Neural progenitor cell (in vitro differentiated cells): ENCODE results near the gene HYDIN. TPM values are rescaled to one million over a fixed set of nuclear protein-coding genes. Genes with fewer than 3 reads are reported as not detected.
A peak's percentile ranks its signal among the peaks of the same experiment; 100 is the strongest.

Source experiments
- DNase-seq: peaks from one replicate; pipeline ENCODE4 v3.0.0-alpha.2; 2016; ENCODE audit warnings: low spot score
- H2AFZ ChIP-seq: fragments of 200-600 bp; sonication (generic); replicated peaks from 2 replicates; pipeline ENCODE4 v1.6.1; 2016; ENCODE audit warnings: antibody characterized with exemption
- H3F3A ChIP-seq: fragments of 200-600 bp; sonication (generic); 2 replicates; pipeline ENCODE4 v1.6.1; 2016; ENCODE audit warnings: antibody characterized with exemption, low read depth
- H3K27ac ChIP-seq: fragments of 200-600 bp; sonication (generic); 2 replicates; pipeline ENCODE4 v1.5.1; 2016; ENCODE audit warnings: mild to moderate bottlenecking
- H3K27me3 ChIP-seq: fragments of 200-600 bp; sonication (generic); 2 replicates; pipeline ENCODE4 v1.6.1; 2016; ENCODE audit warnings: mild to moderate bottlenecking, moderate library complexity
- H3K36me3 ChIP-seq: fragments of 200-600 bp; sonication (generic); 2 replicates; pipeline ENCODE4 v1.5.1; 2016
- H3K4me1 ChIP-seq: fragments of 200-600 bp; sonication (generic); 2 replicates; pipeline ENCODE4 v1.6.1; 2016; ENCODE audit warnings: mixed run types
- H3K4me2 ChIP-seq: fragments of 200-600 bp; sonication (generic); 2 replicates; pipeline ENCODE4 v1.6.1; 2016
- H3K4me3 ChIP-seq: fragments of 200-600 bp; sonication (generic); 2 replicates; pipeline ENCODE4 v1.5.1; 2016
- H3K79me2 ChIP-seq: fragments of 200-600 bp; sonication (generic); 2 replicates; pipeline ENCODE4 v1.6.1; 2016; ENCODE audit warnings: low read depth
- H3K9ac ChIP-seq: fragments of 200-600 bp; sonication (generic); 2 replicates; pipeline ENCODE4 v1.6.1; 2016
- H3K9me3 ChIP-seq: fragments of 200-600 bp; sonication (generic); 2 replicates; pipeline ENCODE4 v1.5.1; 2016; ENCODE audit warnings: low read depth
- H4K20me1 ChIP-seq: fragments of 200-600 bp; sonication (generic); 2 replicates; pipeline ENCODE4 v1.6.1; 2016; ENCODE audit warnings: low read depth
- H3K27ac Mint-ChIP-seq: 3 replicates; pipeline ENCODE4 v1.8.0; 2021; ENCODE audit warnings: mixed read lengths
- H3K27me3 Mint-ChIP-seq: 2 replicates; pipeline ENCODE4 v1.8.0; 2022; ENCODE audit warnings: low read depth, mild to moderate bottlenecking, inconsistent platforms, moderate library complexity, mixed read lengths; ENCODE audit not compliant: insufficient read depth
- H3K36me3 Mint-ChIP-seq: 3 replicates; pipeline ENCODE4 v1.8.0; 2021; ENCODE audit warnings: mixed read lengths
- H3K4me1 Mint-ChIP-seq: 3 replicates; pipeline ENCODE4 v1.8.0; 2021; ENCODE audit warnings: mixed read lengths
- H3K4me3 Mint-ChIP-seq: 3 replicates; pipeline ENCODE4 v1.8.0; 2021; ENCODE audit warnings: mild to moderate bottlenecking, moderate library complexity, mixed read lengths
- H3K9me3 Mint-ChIP-seq: 3 replicates; pipeline ENCODE4 v1.8.0; 2020; ENCODE audit warnings: mixed read lengths
- CTCF ChIP-seq: fragments of 200-600 bp; sonication (generic); IDR thresholded peaks from 2 replicates; pipeline ENCODE4 v1.5.1; 2017; ENCODE audit warnings: antibody characterized with exemption, mild to moderate bottlenecking
- EZH2 ChIP-seq: fragments of 200-600 bp; sonication (generic); IDR thresholded peaks from 2 replicates; pipeline ENCODE4 v1.6.1; 2017; ENCODE audit warnings: antibody characterized with exemption, mild to moderate bottlenecking, moderate library complexity
- EZH2phosphoT487 ChIP-seq: fragments of 200-600 bp; sonication (generic); IDR thresholded peaks from 2 replicates; pipeline ENCODE4 v1.6.1; 2017; ENCODE audit warnings: antibody characterized with exemption
- total RNA-seq: library from RNA; depleted of rRNA; stranded (reverse); fragments of >200 nt; gene quantifications from 2 replicates; pipeline ENCODE4 v1.2.3, GENCODE V29; 2015; ENCODE audit warnings: low replicate concordance

HYDIN gene
- total RNA-seq, 1 donor from 2014 or later = 4.0 TPM

GRCh38 chr16:70781800-70782199, 448.7 kb downstream of the HYDIN start:
- H3K4me2 ChIP-seq = no peak overlapping the region
- no peak overlapping the region for H2AFZ ChIP-seq
- H3K9ac ChIP-seq = no peak overlapping the region
- peaks cover 3% of the 10 kb centered on the region for H3K4me1 ChIP-seq
- no peak overlapping the region for H3K4me3 Mint-ChIP-seq
- peaks cover 7% of the 10 kb centered on the region for H3K27me3 Mint-ChIP-seq
- H3K4me1 Mint-ChIP-seq = peaks cover 8% of the 10 kb centered on the region
- H4K20me1 ChIP-seq = peaks cover 6% of the 10 kb centered on the region
- no peak overlapping the region for H3K27ac ChIP-seq
- no peaks in the 10 kb centered on the region for H3K36me3 ChIP-seq
- H3K36me3 Mint-ChIP-seq = peaks cover 28% of the 10 kb centered on the region
- no peak for DNase-seq
- no peaks in the 10 kb centered on the region for H3K9me3 ChIP-seq
- peaks cover 15% of the 10 kb centered on the region for H3F3A ChIP-seq
- TF ChIP-seq EZH2phosphoT487 (no peak), CTCF (no peak), EZH2 (no peak)
- H3K27me3 ChIP-seq = no peaks in the 10 kb centered on the region
- H3K79me2 ChIP-seq = no peaks in the 10 kb centered on the region
- H3K9me3 Mint-ChIP-seq = peaks cover 2% of the 10 kb centered on the region
- no peak overlapping the region for H3K4me3 ChIP-seq
- H3K27ac Mint-ChIP-seq = no peak overlapping the region

DNA sequence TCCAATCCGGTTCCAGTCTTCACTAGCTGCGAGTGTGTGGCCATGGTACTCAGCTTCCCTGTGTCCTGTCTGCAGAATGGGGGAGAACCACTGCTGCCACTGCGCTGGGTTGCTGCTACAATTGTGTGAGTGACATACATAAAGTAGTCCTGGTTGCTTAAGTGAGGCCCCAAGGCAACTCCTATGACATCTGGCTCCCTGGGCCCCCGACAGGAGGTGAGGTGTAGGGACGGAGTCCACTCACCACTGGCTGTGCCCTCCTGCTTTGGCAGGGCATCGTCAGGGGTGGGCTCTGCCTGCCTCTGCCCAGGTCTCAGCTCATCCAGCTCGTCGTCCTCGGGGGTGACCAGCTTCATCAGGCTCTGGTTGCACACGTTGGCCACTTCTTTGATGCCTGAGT, 450.0 kb downstream of the HYDIN start:
- Histone ChIP-seq H3K27me3 (no peaks in the 10 kb centered on the region), H3K4me2 (no peak overlapping the region), H3K4me3 (no peak overlapping the region), H3K27ac (no peak overlapping the region), H3K9ac (no peak overlapping the region), H3F3A (peaks cover 15% of the 10 kb centered on the region), H2AFZ (no peak overlapping the region), H3K4me1 (peaks cover 3% of the 10 kb centered on the region), H3K79me2 (no peaks in the 10 kb centered on the region), H3K36me3 (no peaks in the 10 kb centered on the region), H4K20me1 (peaks cover 6% of the 10 kb centered on the region), H3K9me3 (no peaks in the 10 kb centered on the region)
- DNase-seq = no peak
- TF ChIP-seq CTCF (no peak), EZH2phosphoT487 (no peak), EZH2 (no peak)
- Mint-ChIP-seq H3K36me3 (peaks cover 27% of the 10 kb centered on the region), H3K9me3 (peaks cover 2% of the 10 kb centered on the region), H3K27ac (no peak overlapping the region), H3K4me3 (no peak overlapping the region), H3K4me1 (peaks cover 8% of the 10 kb centered on the region), H3K27me3 (peaks cover 7% of the 10 kb centered on the region)

- H3K4me1 ChIP-seq = peaks cover 3% of the 10 kb centered on the region
Observed at GRCh38 chr16:70779361-70779760, 451.2 kb downstream of the HYDIN start.

More at GRCh38 chr16:70779361-70779760, 451.2 kb downstream of the HYDIN start:
- peaks cover 2% of the 10 kb centered on the region for H3K9me3 Mint-ChIP-seq
- H3K4me3 ChIP-seq = no peak overlapping the region
- H3K9ac ChIP-seq = no peak overlapping the region
- peak overlapping the region; percentile 10 for H3K27ac ChIP-seq
- peaks cover 6% of the 10 kb centered on the region for H4K20me1 ChIP-seq
- peaks cover 21% of the 10 kb centered on the region for H3K36me3 Mint-ChIP-seq
- H3K9me3 ChIP-seq = no peaks in the 10 kb centered on the region
- peaks cover 15% of the 10 kb centered on the region for H3F3A ChIP-seq
- no peaks in the 10 kb centered on the region for H3K27me3 ChIP-seq
- no peak overlapping the region for H3K4me3 Mint-ChIP-seq
- peaks cover 7% of the 10 kb centered on the region for H3K27me3 Mint-ChIP-seq
- no peak for DNase-seq
- H3K27ac Mint-ChIP-seq = peak overlapping the region; percentile 71
- no peak overlapping the region for H3K4me2 ChIP-seq
- no peaks in the 10 kb centered on the region for H3K79me2 ChIP-seq
- TF ChIP-seq CTCF (no peak), EZH2 (no peak), EZH2phosphoT487 (no peak)
- no peak overlapping the region for H2AFZ ChIP-seq
- H3K36me3 ChIP-seq = no peaks in the 10 kb centered on the region
- H3K4me1 Mint-ChIP-seq = peaks cover 8% of the 10 kb centered on the region
